DOHH2 (cell line): Measurements from ENCODE around the gene RNF180.

ENCODE experiments used
- H3F3A ChIP-seq: fragments of 200-600 bp; sonication (generic), shearing (Covaris generic); 2 replicates; pipeline ENCODE4 v1.6.0; 2016; ENCODE audit warnings: antibody characterized with exemption, mild to moderate bottlenecking; ENCODE audit not compliant: control insufficient read depth, insufficient read depth
- H3K27ac ChIP-seq: fragments of 200-600 bp; sonication (generic); 2 replicates; pipeline ENCODE4 v1.5.1; 2014; ENCODE audit warnings: low read depth, mild to moderate bottlenecking, low read length, moderate library complexity
- H3K27me3 ChIP-seq: fragments of 200-600 bp; sonication (generic); 2 replicates; pipeline ENCODE4 v1.6.1; 2014; ENCODE audit warnings: mild to moderate bottlenecking, low read length, mixed read lengths; ENCODE audit not compliant: control insufficient read depth
- H3K36me3 ChIP-seq: fragments of 200-600 bp; sonication (generic); 2 replicates; pipeline ENCODE4 v1.6.1; 2014; ENCODE audit warnings: mild to moderate bottlenecking, low read length, moderate library complexity, mixed read lengths; ENCODE audit not compliant: control insufficient read depth
- H3K4me1 ChIP-seq: fragments of 200-600 bp; sonication (generic); 2 replicates; pipeline ENCODE4 v1.6.1; 2014; ENCODE audit warnings: mild to moderate bottlenecking, low read length, mixed read lengths; ENCODE audit not compliant: control insufficient read depth
- H3K4me2 ChIP-seq: fragments of 200-600 bp; sonication (generic); 2 replicates; pipeline ENCODE4 v1.6.0; 2014; ENCODE audit warnings: mild to moderate bottlenecking, low read length, moderate library complexity
- H3K4me3 ChIP-seq: fragments of 200-600 bp; sonication (generic); 2 replicates; pipeline ENCODE4 v1.5.1; 2014; ENCODE audit warnings: mild to moderate bottlenecking, low read length, mixed read lengths
- H3K79me2 ChIP-seq: fragments of 200-600 bp; sonication (generic); 2 replicates; pipeline ENCODE4 v1.6.1; 2014; ENCODE audit warnings: mild to moderate bottlenecking, low read length, mixed read lengths; ENCODE audit not compliant: control insufficient read depth
- H3K9me2 ChIP-seq: fragments of 200-600 bp; sonication (generic); replicated peaks from 2 replicates; pipeline ENCODE4 v1.6.1; 2014; ENCODE audit warnings: mild to moderate bottlenecking, low read length, mixed read lengths; ENCODE audit not compliant: control insufficient read depth
- H3K9me3 ChIP-seq: fragments of 200-600 bp; sonication (generic); 2 replicates; pipeline ENCODE4 v1.6.1; 2014; ENCODE audit warnings: antibody characterized with exemption, low read length, mixed read lengths; ENCODE audit not compliant: control insufficient read depth, insufficient read depth
- H4K20me1 ChIP-seq: fragments of 200-600 bp; sonication (generic); 2 replicates; pipeline ENCODE4 v1.6.0; 2014; ENCODE audit warnings: low read depth, mild to moderate bottlenecking, antibody characterized with exemption, low read length, moderate library complexity; ENCODE audit not compliant: control insufficient read depth, insufficient read depth
- EZH2phosphoT487 ChIP-seq: fragments of 200-600 bp; sonication (generic); IDR thresholded peaks from 2 replicates; pipeline ENCODE4 v1.6.1; 2017; ENCODE audit warnings: borderline replicate concordance, mild to moderate bottlenecking, antibody characterized with exemption, low read length, moderate library complexity, mixed read lengths
- TF ChIP-seq, protein P1 (sequence below): fragments of 200-600 bp; sonication (generic); IDR thresholded peaks from one replicate; pipeline ENCODE4 v1.5.1; 2014; ENCODE audit warnings: antibody characterized with exemption, mild to moderate bottlenecking, low read depth, low read length; ENCODE audit not compliant: poor library complexity, severe bottlenecking

RNF180 gene

GRCh38 chr5:64295101-64295500 lies 129.5 kb downstream of the RNF180 start:
- H3K4me2 ChIP-seq: no peak overlapping the region
- TF ChIP-seq, protein P1, sequence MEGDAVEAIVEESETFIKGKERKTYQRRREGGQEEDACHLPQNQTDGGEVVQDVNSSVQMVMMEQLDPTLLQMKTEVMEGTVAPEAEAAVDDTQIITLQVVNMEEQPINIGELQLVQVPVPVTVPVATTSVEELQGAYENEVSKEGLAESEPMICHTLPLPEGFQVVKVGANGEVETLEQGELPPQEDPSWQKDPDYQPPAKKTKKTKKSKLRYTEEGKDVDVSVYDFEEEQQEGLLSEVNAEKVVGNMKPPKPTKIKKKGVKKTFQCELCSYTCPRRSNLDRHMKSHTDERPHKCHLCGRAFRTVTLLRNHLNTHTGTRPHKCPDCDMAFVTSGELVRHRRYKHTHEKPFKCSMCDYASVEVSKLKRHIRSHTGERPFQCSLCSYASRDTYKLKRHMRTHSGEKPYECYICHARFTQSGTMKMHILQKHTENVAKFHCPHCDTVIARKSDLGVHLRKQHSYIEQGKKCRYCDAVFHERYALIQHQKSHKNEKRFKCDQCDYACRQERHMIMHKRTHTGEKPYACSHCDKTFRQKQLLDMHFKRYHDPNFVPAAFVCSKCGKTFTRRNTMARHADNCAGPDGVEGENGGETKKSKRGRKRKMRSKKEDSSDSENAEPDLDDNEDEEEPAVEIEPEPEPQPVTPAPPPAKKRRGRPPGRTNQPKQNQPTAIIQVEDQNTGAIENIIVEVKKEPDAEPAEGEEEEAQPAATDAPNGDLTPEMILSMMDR: no peak
- no peak for TF ChIP-seq EZH2phosphoT487
- H3K36me3 ChIP-seq: no peaks in the 10 kb centered on the region
- H3K27me3 ChIP-seq: no peaks in the 10 kb centered on the region
- no peaks in the 10 kb centered on the region for H3K4me1 ChIP-seq
- H4K20me1 ChIP-seq: no peaks in the 10 kb centered on the region
- H3F3A ChIP-seq: no peaks in the 10 kb centered on the region
- H3K79me2 ChIP-seq: no peaks in the 10 kb centered on the region
- H3K9me3 ChIP-seq: no peaks in the 10 kb centered on the region
- no peaks in the 10 kb centered on the region for H3K9me2 ChIP-seq
- no peak overlapping the region for H3K4me3 ChIP-seq
- no peak overlapping the region for H3K27ac ChIP-seq

GRCh38 chr5:64298586-64298985 lies 132.9 kb downstream of the RNF180 start:
- no peaks in the 10 kb centered on the region for H3K4me1 ChIP-seq
- H3K27ac ChIP-seq: no peak overlapping the region
- H3K4me2 ChIP-seq: no peak overlapping the region
- no peaks in the 10 kb centered on the region for H3K9me3 ChIP-seq
- H3F3A ChIP-seq: no peaks in the 10 kb centered on the region
- no peak overlapping the region for H3K4me3 ChIP-seq
- no peaks in the 10 kb centered on the region for H3K27me3 ChIP-seq
- H3K9me2 ChIP-seq: no peaks in the 10 kb centered on the region
- no peaks in the 10 kb centered on the region for H3K36me3 ChIP-seq
- no peaks in the 10 kb centered on the region for H4K20me1 ChIP-seq
- TF ChIP-seq, protein P1: no peak
- TF ChIP-seq EZH2phosphoT487: no peak
- H3K79me2 ChIP-seq: no peaks in the 10 kb centered on the region

GRCh38 chr5:64299805-64300204 lies 134.2 kb downstream of the RNF180 start:
- Histone ChIP-seq H3K4me3 (no peak overlapping the region), H3K27ac (no peak overlapping the region), H3K36me3 (no peaks in the 10 kb centered on the region), H3K79me2 (no peaks in the 10 kb centered on the region), H3K9me2 (no peaks in the 10 kb centered on the region), H3K27me3 (no peaks in the 10 kb centered on the region), H3K4me1 (no peaks in the 10 kb centered on the region), H4K20me1 (no peaks in the 10 kb centered on the region), H3K4me2 (no peak overlapping the region), H3K9me3 (no peaks in the 10 kb centered on the region), H3F3A (no peaks in the 10 kb centered on the region)
- TF ChIP-seq EZH2phosphoT487: no peak
- TF ChIP-seq, protein P1: no peak

DNA sequence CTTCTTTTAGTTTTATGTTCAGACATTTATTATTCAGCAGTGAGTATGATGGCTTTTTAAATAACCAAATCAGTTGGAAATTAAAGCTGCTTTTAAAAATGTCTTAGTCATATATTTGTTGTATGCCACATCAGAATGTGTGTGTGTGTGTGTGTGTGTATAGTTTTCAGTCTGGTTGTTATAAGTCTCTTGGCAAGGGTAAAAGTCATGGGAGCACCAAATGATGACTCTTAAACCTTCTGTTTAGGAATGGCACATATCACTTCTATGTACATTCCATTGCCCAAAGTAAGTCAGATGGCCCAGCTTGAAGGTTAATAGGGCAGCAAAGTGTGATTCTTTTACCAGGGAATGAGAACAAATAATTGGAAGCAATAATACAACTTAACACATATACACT lies 135.9 kb downstream of the RNF180 start:
- Histone ChIP-seq H3K4me1 (no peaks in the 10 kb centered on the region), H3F3A (no peaks in the 10 kb centered on the region), H3K4me3 (no peak overlapping the region), H3K79me2 (no peaks in the 10 kb centered on the region), H3K9me3 (no peaks in the 10 kb centered on the region), H3K27me3 (no peaks in the 10 kb centered on the region), H4K20me1 (no peaks in the 10 kb centered on the region), H3K36me3 (no peaks in the 10 kb centered on the region), H3K27ac (no peak overlapping the region), H3K9me2 (no peaks in the 10 kb centered on the region), H3K4me2 (no peak overlapping the region)
- TF ChIP-seq EZH2phosphoT487: no peak
- TF ChIP-seq, protein P1: no peak
